NK-92 (cell line): ENCODE data around the gene FOXG1.

Source experiments
- DNase-seq: peaks from one replicate; lab custom pipeline; 2025; ENCODE audit not compliant: unreplicated experiment; lab: John Stamatoyannopoulos, UW

FOXG1 gene

DNA sequence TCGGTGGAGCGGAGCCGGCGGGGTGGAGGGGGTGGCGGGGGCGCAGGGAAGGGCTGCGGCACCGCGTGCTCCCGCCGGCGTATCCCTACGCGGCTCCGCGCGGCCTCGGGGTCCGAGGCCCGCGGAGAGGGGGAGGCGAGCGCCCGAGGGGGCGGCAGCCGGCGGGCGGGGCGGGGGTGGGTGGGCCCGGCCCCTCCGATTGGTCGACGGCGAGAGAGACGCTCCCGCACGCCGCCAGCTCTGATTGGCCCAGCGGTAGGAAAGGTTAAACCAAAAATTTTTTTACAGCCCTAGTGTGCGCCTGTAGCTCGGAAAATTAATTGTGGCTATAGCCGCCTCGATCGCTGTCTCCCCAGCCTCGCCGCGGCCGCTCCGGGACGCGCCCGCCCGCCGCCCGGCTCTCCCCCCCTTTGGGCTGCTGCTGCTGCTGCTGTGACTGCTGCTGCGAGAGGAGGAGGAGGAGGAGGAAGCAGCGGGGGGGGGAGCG lies at the start of gene FOXG1:
Gene FOXG1 (plus strand): TSS at position 319 of the 487 bp plus-strand sequence. CDS start 493 bp downstream, outside the sequence.
- no peak for DNase-seq

GRCh38 chr14:28719130-28719529 lies 47.5 kb upstream of the FOXG1 start:
- DNase-seq = no peak

DNA sequence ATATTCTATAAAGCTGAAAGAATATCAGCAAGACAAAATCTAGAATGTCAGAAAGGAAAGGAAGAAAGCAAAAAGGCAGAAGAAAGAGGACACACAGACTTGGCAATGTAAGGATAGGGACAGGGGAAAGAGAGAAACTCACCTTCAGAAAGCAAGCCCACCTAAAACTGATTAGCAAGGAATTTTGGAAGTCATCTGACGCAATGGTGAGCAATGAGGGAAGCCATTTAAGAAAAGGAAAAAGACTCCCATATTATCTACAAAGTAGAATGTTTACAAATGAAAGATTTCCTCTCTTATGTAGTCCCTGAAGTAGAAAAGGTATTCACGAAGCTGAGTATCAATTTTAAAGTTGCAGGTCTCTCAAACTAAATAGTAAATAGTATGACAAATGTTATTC lies 35.2 kb upstream of the FOXG1 start:
- no peak for DNase-seq

- DNase-seq = no peak
Observed at GRCh38 chr14:28742171-28742846, 24.3 kb upstream of the FOXG1 start.

- DNase-seq = no peak
Observed at GRCh38 chr14:28744126-28744525, 22.5 kb upstream of the FOXG1 start.

DNA sequence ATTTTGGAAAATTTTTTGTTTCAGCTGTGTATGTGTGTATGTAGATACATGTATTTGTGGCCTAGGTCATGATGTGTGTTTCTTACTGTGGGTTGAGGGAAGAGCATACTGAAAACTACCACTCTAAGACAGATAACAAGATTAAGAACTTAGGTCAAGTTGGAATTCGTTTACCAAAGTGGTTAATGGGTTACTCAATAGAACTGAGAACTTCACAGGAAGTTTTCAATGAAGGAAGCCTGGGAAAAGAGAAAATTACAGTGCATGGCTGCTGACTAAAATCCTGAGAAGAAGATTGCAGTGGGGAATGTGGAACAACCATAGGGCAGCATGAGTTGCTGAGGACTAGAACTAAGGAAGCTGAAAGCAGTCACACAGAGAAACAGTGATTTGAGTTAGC lies 21.4 kb upstream of the FOXG1 start:
- no peak for DNase-seq

DNA sequence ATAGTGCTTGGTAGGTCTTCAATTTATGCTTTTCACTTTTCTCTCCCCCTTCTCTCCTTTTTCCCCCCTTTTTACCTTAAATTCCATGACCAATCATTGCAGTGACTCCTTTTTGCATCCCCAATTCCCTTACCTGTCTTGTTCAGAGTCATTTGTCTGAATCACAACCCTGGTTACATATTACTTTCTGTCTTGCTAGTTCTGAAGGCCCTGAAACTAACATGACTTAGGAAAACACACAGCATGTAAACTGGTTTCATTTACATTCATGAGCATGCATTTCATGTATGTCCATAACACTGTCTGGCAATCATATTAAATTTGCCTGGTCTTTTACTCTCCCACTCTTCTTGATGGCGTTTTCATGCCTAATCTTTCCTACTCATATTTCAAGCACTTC lies 20.3 kb upstream of the FOXG1 start:
- DNase-seq = no peak

- no peak for DNase-seq
Observed at GRCh38 chr14:28751467-28752058, 15.0 kb upstream of the FOXG1 start.

- no peak for DNase-seq
Observed at GRCh38 chr14:28754209-28754985, 12.2 kb upstream of the FOXG1 start.

- no peak for DNase-seq
Observed at GRCh38 chr14:28755198-28755815, 11.3 kb upstream of the FOXG1 start.

- no peak for DNase-seq
Observed at GRCh38 chr14:28755884-28756268, 10.7 kb upstream of the FOXG1 start.

DNA sequence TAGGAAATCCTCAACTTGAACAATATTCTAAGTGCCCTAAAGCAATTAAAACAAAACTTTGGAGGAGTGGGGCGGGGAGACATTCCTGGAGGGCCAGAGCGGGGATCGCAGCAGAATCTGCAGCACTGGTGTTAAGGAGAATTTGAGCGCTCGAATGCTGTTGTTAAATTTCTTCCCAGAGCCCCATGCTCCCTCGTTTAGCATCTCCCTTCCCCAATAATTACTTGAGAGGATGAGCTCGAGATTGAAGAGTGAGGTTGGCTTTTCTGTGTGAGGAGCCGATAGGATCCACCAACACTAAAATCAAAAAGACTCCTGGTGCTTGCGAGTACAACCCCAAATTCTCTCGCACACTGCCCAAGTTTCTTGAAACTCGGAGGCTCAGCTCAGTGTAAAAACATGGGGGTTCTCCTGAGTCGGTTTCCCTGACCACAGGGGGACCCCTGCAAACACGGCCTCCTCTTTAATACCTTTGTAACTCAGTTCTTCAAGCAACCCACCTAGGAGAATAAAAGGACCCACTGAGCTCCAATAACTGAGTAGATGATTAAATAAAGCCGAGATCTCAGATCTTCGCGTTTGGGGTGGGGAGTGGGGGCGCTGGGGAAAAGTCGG lies 10.2 kb upstream of the FOXG1 start:
- no peak for DNase-seq

DNA sequence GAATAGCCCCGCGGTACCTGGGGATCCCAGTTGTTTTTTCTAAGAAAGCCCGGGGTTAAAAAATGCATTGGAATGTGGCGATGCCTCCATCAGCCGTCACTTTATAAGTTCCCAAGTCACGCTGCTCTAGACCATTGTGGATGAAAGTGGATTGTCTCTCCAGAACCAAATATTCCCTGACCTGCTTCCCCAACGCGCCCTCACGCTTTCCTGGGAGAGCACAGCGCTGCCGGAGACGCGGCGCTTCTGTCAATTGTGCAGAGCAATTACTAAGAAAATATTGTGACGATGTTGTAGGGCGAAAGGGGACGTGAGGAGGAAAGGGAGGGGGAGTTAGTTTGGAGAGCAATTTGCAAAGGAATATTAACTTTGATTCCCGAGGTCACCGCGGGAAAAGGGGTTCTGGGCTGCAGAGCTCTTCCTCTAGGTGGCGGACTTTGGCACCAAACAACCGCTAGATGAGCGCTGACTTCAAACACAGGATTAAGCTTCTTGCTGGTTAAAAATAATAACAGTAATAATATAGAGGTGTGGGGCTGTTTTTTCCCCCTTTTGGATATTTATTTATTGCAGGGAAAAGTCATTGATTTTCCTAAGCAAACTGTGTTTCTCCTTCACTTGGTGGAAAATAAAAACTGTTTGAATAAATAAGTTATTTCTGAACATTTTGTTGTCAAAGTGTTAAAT lies 9.6 kb upstream of the FOXG1 start:
- DNase-seq = no peak

DNA sequence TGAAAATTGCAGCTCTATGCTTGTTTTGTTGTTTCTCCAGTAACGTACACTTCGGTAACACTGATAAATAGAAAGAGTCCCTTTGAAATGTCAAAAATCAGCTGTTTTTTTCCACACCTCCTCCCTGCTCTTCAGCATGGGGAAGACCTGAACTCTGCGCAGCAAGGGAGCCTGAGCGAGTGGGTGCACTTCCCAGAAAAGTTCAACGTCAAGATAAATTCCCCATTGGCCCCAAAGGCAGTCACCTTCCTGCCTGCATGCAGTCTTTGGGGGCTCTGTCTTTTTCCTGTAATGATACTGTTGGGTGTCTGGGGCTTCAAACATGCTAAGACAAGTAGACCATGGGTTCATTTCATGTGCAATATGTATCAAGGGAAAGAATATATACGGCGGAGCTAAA lies 8.8 kb upstream of the FOXG1 start:
- DNase-seq = no peak

DNA sequence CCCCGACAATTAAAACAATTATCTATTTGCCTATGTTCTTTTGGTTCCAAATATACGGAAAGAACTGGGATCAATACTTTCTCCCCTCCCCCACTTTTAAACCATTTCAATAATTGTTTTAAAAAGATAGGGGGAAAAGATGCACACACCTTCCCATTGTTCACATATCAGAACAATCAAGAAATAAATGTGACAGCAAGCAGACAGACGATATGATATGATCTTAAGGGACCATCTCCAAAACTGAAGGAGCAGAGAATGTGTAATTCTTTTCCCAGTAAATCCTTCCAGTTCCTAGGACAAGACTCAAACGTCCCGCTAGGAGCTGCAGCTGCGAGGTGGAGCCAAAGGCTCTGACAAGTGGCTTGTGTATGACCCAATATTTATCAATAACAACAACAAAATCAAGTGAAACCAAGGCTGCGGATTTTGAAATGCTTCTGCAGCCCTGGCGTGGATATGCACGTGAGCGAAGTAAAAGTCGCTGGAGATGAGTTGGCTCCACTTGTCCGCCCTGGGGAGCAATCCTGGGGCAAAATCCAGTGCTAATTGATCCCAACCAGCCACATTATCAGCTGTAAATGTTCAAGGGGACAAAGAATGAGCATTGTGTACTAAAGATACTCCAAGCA lies 8.2 kb upstream of the FOXG1 start:
- no peak for DNase-seq

DNA sequence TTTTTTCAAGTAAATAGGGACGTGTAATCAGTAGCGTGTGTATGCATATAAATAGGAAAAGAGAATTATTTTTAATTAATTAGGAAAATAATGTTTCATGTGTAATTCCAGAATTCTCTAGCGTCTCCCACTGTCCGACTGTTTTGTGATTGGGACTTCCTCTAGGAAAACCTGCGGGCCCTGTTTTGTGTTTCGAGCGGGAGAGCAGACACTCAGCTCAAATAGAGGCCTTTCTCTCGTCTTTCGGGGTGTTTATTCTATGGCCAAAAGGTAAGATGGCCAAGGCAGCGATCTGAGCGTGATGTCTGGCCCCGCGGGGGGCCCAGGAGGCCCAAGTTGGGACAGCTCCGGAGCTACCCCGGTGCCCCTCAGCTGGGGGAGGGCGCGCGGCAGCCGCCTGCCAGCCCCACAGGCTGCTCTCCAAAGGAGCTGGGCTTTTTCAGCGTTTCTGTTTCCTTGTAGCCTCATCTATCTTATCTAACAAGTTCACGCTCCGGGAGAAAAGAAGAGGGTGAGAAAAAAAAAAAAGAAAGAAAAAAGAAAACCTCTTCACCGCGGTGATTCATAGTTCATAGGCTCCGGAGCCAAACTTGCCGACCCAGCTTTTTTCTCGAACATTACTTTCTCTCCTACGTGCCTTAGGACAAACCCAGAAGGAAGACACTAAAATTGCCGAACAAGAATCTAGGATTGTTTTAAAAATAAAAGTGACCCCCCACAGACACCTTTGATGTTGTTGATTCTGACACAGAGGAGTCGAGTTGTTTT lies 7.5 kb upstream of the FOXG1 start:
- DNase-seq = no peak

DNA sequence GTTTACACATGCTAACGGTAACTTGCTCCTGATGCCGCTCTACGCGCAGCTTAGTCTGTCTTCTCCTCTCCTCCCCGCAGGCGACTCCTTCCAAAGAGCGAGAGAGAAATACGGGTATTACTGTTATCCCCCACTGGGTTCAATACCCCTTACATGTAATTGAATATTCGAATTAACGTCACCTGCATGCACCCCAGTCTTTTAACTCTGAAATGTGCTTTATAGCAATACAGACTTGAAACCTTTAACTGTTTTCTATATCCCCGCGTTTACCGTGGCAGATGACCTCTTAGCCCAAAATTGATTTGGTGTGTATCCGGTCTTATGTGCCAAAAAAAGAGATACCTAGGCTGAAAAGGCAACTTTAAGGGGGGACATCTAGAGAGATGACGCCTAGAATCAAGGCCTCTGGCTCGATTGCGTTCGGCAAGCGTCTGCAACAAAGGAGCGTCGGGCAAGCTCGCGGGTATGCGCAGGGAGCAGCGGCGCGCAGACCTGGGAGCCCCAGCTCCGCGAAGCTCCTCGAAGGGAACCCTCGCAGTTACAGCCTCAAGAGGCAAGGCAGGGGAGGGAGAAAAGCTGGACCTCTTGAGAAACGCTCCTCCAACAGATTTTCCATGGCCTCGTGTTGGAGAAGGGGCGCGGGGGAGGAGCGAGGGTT lies 6.8 kb upstream of the FOXG1 start:
- DNase-seq = no peak

DNA sequence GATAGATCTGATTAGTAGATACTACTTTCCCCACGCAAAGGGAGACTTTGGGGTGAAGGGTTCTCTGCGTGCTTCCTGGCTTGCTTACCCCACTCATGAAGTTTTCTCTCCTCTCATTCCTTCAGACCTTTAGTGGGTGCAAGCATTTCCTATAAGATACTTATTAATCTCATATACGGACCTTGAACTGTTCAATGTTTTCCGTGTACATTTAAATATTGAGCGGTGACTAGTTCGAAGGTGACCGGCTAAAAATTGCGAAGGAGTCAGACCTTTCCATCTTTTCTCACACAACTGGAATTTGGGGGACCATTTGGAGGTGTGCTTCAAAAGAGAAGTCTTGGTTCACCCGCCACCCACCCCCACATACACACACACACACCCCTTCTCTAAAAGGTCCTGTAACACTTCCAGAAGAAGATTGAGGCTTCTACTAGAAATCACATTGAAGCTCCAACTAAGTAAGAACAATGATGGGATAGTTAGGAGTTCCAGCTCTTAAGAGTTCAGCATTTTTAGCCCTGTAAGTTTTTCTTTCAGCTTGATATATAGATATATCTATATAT lies 6.1 kb upstream of the FOXG1 start:
- DNase-seq = no peak
